HG03342 (cell line): ENCODE data around the gene TENT4B.
"Not testable (repeated sequence)": the region's sequence is repeated elsewhere in the genome, so short reads cannot be mapped to it uniquely, and the experiment has no call there.

Experiments
- ATAC-seq: cut with Tn5 transposase; IDR thresholded peaks from one replicate; pipeline ENCODE4 v1.9.1; 2021; ENCODE audit warnings: mild to moderate bottlenecking, moderate library complexity; ENCODE audit not compliant: unreplicated experiment

TENT4B gene

DNA sequence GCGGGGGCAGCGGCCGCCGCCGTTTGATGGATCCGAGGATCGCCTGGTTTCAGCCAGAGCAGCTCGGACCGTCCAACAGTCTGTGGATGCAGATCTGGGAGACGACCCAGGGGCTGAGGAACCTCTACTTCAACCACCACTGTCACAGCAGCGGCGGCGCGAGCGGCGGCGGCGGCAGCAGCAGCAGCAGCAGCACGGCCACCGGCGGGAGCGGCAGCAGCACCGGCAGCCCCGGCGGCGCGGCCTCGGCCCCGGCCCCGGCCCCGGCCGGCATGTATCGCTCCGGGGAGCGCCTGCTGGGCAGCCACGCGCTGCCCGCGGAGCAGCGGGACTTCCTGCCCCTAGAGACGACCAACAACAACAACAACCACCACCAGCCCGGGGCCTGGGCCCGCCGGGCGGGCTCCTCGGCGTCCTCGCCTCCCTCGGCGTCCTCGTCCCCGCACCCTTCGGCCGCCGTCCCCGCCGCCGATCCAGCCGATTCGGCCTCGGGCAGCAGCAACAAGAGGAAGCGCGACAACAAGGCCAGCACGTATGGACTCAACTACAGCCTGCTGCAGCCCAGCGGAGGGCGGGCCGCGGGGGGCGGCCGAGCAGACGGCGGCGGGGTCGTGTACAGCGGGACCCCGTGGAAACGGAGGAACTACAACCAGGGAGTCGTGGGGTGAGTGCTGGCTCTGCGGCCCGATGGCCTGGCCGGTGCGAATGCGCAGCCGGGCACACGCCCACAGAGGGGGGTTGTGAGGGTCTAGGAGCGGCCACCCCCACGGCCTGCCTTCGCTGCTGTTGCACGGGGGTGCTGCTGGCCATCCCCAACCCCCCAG, 702 bp downstream of the TENT4B start:
- peak; percentile 3 for ATAC-seq

DNA sequence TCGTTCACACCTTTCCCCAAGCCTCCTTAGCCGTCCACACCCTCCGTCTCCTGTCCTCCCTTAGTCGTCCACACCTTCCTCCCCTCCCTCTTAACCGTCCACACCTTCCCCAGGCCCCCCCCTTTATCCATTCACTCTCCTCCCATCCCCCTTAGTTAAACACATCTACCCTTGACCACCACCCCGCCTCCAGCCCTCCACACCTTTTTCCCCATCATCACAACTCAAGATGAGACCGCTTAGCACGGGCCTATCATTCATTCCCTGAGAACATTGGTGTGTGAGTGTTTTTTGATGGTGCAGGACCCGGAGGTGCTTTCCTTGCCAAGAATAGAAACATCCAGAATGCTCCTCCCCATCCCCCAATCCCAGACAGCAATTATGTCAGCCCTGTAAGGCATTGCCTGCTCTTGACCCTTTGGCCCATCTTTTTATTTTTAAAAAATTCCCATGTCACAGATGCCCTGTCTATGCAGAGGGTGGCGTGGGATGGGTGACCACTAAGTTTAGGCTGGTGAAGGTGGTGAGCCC, 1.4 kb downstream of the TENT4B start:
- ATAC-seq: no peak

GRCh38 chr16:50155925-50156324, 2.8 kb downstream of the TENT4B start:
- ATAC-seq: no peak

GRCh38 chr16:50156590-50156989, 3.5 kb downstream of the TENT4B start:
- no peak for ATAC-seq

DNA sequence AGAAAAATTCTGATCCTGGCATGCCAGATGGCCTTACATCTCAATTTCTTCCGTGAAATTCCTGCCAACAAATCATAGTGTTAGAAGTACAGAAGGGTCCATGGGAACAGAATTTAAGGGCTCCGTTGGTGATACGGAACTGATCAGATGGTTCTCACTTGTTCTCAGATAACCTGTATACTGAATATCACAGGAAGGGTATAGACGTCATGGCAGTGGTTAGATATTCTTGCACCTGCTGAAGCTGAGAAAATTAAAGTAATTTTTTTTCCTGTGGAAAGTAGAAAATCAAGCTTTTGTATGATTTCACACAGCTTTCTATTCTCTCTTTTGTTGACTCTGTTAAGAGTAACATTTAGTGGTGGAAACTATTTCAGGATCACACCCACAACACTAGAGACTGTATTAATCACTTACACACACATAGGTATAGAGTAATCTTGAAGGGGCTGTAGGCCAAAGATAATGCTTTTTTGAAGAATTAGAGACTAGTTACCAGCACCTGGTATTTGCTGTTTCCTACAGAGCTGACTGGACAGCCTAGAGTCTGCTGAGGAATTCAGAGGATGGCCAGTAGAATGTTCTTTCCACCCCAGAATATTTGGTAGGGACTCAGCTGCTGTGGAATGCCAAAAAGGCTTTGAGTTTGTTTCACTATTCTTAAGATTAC, 7.5 kb downstream of the TENT4B start:
- ATAC-seq: no peak

- ATAC-seq: no peak
Measured at GRCh38 chr16:50161950-50162349, 8.8 kb downstream of the TENT4B start.

DNA sequence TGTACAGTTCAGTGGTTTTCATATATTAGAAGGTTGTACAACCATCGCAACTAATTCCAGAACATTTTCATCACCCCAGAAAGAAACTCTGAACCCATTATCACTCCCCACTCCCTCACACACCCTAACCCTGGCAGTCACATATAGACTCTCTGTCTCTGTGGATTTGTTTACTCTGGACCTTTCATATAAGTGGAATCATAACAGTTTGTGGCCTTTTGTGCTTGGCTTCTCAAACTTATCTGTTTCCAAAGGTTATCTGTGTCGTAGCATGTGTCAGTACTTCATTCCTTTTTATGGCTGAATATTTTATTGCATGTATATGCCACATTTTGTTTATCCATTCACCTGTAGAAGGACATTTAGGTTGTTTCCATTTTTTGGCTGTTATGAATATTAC, 12.4 kb downstream of the TENT4B start:
- ATAC-seq: no peak

DNA sequence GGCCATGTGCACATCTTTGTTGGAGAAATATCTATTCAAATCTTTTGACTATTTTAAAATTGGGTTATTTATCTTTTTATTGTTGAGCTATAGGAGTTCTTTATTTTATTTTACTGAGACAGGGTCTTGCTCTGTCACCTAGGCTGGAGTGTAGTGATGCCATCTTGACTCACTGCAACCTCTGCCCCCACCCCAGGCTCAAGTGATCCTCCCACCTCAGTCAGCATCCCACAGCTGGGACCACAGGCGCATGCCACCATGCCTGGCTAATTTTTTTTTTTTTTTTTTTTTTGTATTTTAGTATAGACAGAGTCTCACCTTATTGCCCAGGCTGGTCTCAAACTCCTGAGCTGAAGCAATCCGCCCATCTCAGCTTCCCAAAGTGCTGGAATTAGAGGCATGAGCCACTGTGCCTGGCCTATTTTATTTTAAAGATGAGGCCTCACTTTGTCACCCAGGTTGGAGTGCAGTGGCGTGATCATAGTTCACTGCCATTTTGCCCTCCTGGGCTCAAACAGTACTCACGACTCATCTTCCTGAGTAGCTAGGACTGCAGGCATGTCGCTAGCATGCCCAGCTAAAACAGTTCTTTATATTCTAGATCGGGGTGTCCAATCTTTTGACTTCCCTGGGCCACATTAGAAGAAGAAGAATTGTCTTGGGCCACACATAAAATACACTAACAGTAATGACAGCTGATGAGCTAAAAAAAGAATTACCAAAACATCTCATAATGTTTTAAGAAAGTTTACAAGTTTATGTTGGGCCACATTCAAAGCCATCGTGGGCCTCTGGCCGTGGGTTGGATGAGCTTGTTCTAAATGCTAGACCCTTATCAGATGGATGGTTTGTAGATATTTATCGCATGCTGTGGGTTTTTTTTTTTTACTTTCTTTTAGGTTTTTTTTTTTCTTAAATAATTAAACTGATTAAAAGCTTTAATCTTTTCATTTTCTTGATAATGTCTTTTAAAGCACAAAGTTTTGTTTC, 13.7 kb downstream of the TENT4B start:
- no peak for ATAC-seq

DNA sequence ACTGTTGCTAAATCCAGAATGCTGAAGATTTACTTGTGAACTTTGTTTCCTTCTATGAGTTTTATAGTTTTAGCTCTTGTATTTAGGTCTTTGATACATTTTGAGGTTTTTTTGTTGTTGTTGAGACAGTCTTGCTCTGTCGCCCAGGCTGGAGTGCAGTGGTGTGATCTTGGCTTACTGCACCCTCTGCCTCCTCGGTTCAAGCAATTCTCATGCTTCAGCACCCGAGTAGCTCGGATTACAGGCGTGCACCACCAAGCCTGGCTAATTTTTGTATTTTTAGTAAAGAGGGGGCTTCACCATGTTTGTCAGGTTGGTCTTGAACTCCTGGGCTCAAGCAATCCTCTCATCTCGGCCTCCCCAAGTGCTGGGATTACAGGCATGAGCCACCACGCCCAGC, 14.4 kb downstream of the TENT4B start:
- ATAC-seq: no peak

- ATAC-seq: no peak
Measured at GRCh38 chr16:50169555-50170096, 16.5 kb downstream of the TENT4B start.

DNA sequence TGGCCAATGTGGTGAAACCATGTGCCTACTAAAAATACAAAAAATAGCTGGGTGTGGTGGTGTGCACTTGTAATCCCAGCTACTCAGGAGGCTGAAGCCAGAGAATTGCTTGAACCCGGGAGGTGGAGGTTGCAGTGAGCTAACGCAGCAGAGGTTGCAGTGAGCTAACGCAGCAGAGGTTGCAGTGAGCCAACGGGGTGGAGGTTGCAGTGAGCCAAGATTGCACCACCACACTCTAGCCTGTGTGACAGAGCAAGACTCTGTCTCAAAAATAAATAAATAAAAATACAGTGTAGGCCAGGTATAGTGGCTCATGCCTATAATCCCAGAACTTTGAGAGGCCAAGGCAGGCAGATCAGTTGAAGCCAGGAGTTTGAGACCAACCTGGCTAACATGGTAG, 18.7 kb downstream of the TENT4B start:
- not testable (repeated sequence) for ATAC-seq

GRCh38 chr16:50172195-50172922, 19.3 kb downstream of the TENT4B start:
- no peak for ATAC-seq

- ATAC-seq: no peak
Measured at GRCh38 chr16:50173316-50173715, 20.2 kb downstream of the TENT4B start.

GRCh38 chr16:50178491-50178941, 25.4 kb downstream of the TENT4B start:
- ATAC-seq: no peak

DNA sequence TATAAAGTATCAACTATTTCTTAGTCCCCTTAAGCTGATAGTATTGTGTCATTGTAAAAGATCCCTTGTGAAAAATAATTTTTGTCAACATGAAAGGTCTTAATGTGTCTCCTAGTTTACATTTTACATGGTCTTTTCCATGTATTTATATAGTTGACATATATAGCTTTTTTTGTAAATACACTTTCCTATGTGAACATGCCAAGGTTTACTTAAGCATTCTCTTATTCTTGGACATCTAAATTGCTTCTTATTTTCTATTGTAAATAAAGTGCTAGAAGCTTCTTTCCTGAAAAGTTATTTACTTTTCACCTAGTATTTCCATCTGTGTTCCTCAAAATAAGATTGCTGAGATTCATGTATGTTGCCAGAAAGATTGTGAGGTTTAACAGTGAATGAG, 29.3 kb downstream of the TENT4B start:
- ATAC-seq: no peak

- no peak for ATAC-seq
Measured at GRCh38 chr16:50183316-50183715, 30.2 kb downstream of the TENT4B start.

DNA sequence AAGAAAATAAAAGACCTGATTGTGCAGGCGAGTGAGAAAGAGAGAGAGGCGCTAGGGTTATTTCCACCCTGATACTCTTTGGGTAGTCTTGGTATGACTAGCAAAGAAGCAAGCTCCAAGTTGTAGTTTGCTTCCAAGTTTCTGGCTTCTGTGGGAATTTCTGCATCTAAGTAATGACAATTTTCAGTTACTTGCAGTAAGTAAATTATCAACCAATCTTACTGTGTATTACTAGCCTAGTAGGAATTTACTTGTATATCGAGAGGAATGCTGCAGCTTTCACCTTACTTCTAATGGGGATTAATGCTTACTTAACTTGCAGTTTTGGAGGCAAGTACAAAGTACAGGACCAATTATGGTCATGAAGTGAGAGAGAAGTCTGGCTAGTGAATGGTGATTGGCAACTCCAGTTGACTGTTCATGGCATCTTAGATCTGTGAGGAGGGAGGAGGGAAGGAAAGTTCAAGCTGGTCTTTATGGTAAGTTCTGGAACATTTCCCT, 31.9 kb downstream of the TENT4B start:
- no peak for ATAC-seq

DNA sequence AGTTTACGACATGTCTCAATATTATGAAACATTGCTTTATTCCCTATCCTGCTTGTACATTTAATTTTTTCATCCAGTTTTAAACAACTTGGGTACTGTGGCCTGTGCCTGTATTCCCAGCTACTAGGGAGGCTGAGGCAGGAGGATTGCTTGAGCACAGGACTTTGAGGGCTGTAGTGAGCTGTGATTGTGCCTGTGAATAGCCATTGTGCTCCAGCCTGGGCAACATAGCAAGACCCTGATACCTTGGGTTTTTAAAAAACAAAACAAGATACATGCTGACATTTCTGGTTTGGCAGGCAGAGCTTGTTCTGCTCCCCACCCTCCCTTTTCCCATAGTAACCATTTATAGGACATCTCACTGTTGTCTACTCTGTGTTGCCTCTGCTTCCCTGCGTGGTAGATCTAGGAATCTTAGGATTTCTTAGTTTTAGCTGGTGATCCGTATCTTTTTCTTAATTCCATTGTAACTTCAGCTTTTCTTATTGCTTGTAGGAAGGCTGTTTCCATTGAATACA, 35.6 kb downstream of the TENT4B start:
- no peak for ATAC-seq

- ATAC-seq: no peak
Measured at GRCh38 chr16:50190292-50190691, 37.2 kb downstream of the TENT4B start.
